SK-MEL-5 (cell line): ENCODE data around the gene ALOX5. TPM values are rescaled to one million over a fixed set of nuclear protein-coding genes. Genes with fewer than 3 reads are reported as not detected.

Experiments used
- DNase-seq: peaks from one replicate; pipeline ENCODE4 v3.0.0-alpha.2; 2016; ENCODE audit warnings: low read depth, low spot score
- in situ Hi-C: cut with HindIII; loops from 2 replicates; pipeline ENCODE4 v1.10.0; 2016; ENCODE audit warnings: low sequenced_read_pairs, high pct_unique_total_duplicates, low pct_unique_long_range_greater_than_20kb
- total RNA-seq: library from RNA; depleted of rRNA; stranded (reverse); fragments of >200 nt; shearing (Covaris generic); gene quantifications from 2 replicates; pipeline ENCODE4 v1.2.3, GENCODE V29; 2014

ALOX5 gene
- total RNA-seq, 1 experiment from 2014 or later, result not detected

GRCh38 chr10:45371560-45371959 is 2.5 kb upstream of the ALOX5 start:
- no peak for DNase-seq
- in situ Hi-C loops, result no loop called here

GRCh38 chr10:45372251-45372951 is 1.6 kb upstream of the ALOX5 start:
- no peak for DNase-seq
- in situ Hi-C loops, result no loop called here

DNA sequence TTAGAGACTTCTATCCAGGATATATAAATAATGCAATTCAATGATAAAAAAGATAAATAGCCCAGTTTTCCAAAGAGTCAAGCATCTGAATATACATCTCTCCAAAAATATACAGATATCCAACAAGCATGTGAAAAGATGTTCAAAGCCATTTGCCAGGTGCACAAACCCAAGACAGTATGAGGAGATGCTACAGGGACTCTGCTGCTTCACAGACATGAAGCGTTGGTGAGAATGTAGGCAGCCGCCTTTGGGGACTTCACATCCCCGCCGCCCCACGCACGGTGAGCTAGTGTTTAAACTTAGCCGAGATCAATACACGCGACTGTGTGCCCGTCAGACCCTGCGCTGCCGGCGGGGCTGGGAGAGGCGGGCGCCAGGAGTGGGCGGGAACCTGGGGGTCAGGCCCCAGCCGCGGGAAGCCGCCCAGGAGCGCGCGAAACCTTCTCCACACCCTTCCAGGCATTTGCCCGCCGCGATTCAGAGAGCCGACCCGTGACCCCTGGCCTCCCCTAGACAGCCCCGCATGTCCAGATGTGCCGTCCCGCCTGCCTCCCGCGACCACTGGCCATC is 927 bp upstream of the ALOX5 start:
- in situ Hi-C loops, result no loop called here
- DNase-seq, result no peak

GRCh38 chr10:45374350-45375052 is 485 bp downstream of the ALOX5 start:
- in situ Hi-C loops, result no loop called here
- DNase-seq, result no peak

GRCh38 chr10:45375101-45375500 is 1.1 kb downstream of the ALOX5 start:
- in situ Hi-C loops, result no loop called here
- DNase-seq, result no peak

GRCh38 chr10:45375716-45376231 is 1.8 kb downstream of the ALOX5 start:
- in situ Hi-C loops, result no loop called here
- no peak for DNase-seq

- in situ Hi-C loops, result no loop called here
- no peak for DNase-seq
Observed at GRCh38 chr10:45376371-45376801, 2.4 kb downstream of the ALOX5 start.

DNA sequence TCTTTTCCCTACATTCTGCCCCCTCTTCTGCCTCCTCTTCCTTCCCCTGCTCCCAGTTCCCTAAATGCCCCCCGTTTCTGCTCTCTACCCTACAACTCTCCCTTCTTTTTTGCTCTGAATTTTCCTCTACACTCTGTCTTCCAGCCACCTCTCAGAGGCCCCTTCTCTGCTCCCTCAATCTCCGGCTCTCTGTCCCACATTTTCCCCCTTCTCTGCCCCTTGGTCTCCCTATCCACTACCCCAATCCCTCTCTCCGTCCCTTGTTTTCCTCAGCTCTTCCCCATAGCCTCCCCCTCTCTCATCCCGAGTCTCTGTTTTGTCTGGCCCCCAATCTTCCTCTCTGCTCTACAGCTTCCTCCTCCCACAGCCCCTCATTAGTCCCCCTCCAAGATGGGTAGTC is 3.3 kb downstream of the ALOX5 start:
- in situ Hi-C loops, result no loop called here
- DNase-seq, result no peak

DNA sequence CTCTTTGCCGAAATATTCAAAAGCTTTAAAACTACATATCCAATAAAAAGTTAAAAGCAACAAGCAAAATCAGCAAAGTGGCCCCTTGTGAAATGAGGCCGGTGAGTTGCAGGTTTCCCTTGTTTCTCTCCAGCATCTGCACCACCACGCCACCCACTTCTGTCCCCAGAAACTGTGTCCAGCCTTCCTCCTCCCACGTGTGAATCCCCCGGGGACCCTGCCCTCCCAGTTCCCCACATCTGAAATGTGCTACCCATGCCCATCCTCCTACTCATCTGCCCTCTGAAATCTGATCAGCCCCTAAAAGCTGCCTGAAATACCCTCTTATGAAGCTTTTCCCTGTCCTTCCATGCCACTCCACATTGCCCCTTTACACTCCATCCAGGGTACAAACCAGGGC is 3.8 kb downstream of the ALOX5 start:
- in situ Hi-C loops, result no loop called here

DNA sequence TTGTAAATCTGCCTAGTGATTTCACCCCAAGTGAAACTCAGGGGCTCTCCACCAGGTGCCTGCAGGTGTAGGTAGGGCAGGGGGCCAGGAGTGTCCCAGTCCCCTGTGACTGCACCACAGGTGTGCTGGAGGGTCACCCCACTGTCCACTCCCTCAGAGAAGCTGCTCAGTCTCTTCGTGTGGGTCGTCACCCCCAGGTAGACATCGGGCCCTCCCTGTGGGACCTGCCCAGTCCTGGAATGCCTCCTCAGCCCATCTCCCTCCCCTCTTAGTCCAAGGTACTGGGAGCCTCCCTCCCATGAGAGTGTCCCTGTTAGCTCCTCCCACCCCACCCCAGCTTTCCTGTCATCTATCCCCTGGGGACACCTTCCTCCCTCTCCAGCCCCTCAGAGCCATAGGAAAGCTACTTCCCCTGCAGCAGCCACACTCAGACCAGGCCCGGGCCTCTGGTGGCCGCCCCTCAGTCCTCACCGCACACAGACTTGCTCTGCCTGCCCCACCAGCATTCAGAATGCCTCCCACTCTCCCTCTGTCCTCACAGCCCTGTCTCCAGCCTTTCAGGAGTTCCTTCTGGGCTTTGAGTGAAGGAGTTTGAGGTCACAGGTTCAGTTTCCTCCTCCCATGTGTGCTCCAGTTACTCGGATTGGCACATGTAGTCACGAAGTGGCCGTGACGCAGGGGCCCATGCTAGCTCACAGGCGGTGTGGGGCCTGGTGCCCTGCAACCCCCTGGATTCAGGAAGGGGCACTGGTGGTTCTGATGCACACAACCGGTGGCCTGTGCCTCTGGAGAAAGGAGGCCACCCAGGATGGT is 5.1 kb downstream of the ALOX5 start:
- in situ Hi-C loops, result no loop called here
- DNase-seq, result no peak

More for the DNA sequence above, 3.8 kb downstream of the ALOX5 start:
- DNase-seq, result no peak

GRCh38 chr10:45379891-45380540 is 6.0 kb downstream of the ALOX5 start:
- no peak for DNase-seq

GRCh38 chr10:45380903-45381620 is 7.0 kb downstream of the ALOX5 start:
- in situ Hi-C loops, result no loop called here
- no peak for DNase-seq

More at GRCh38 chr10:45379891-45380540, 6.0 kb downstream of the ALOX5 start:
- in situ Hi-C loops, result no loop called here

- no peak for DNase-seq
- in situ Hi-C loops, result no loop called here
Observed at GRCh38 chr10:45382591-45382990, 8.6 kb downstream of the ALOX5 start.

DNA sequence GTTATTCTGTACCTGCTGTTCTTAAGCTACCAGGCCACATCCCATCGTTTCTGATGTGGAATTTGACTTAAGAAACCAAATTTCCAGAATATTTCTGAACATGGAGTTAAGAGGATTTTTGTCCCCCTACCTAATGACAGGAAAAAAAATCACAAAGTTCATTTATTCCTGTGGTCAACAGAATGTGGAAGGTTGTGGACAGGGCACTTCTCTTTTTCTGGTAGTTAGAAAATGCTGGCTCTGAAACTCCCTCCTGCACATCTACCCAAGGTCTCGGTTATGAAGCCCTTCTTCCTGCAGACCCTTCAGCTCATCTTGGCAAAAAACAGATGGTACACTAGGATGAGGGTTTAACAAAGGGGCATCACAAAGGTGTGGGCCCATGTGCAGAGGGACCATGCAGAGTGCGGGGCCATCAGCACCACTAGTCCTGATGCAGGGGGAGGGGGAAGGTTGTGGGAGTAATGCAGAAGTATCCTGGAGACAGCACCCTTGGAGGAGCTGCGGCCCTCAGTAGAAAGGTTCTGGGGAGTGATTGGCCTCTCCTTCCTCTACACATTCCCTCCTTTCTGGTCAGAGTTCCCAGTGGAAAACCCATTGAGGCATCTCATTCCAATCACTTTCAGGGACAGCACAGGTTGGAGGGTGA is 9.8 kb downstream of the ALOX5 start:
- DNase-seq, result no peak
- in situ Hi-C loops, result no loop called here

GRCh38 chr10:45386657-45387056 is 12.6 kb downstream of the ALOX5 start:
- in situ Hi-C loops, result no loop called here
- no peak for DNase-seq

DNA sequence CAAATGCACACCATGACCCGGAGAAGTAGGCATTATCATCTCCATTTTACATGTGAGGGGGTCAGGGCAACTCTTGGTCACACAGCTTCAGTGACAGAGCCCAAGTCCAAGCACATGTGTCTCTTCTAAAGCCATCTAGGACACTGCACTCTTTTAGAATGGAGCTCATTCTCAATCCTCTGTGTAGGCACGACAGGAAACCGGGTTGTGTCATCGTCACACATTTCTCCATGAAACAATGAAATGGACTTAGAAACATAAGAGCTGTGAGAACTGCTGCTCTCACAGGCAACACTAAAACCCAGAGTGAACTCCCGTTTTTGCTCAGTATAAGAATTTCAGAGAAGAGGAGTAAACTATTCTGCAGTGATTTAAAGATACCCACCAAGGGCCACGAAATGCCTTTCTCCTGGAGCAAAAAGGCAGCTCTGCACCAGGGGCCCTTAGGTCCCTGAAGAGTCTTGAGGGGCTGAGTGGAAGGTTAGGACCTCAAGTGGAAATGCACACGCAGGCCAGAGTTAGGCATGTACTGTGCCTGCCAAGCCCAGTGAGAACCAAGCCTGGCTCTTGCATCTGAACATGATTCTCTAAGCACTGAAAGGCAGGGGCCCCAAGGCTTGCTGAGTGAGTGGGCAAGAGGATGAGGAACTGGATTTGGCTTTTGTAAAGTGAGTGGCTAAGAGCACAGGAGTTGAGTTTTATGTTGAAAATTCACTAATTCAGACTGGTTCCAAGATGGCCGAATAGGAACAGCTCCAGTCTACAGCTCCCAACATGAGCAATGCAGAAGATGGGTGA is 13.3 kb downstream of the ALOX5 start:
- in situ Hi-C loops, result no loop called here
- DNase-seq, result no peak
